Kidney epithelial cell (primary cell): Measurements from ENCODE around the gene UCN3. TPM values are rescaled to one million over a fixed set of nuclear protein-coding genes. Genes with fewer than 3 reads are reported as not detected.
"Not testable (repeated sequence)": the region's sequence is repeated elsewhere in the genome, so short reads cannot be mapped to it uniquely, and the experiment has no call there.

Experiments used
- DNase-seq: peaks from one replicate; pipeline ENCODE4 v3.0.0-alpha.2; 2010; ENCODE audit warnings: low read depth
- H3K27me3 ChIP-seq: 2 replicates; pipeline ENCODE4 v1.6.0; 2011; ENCODE audit warnings: low read length; ENCODE audit not compliant: control insufficient read depth, insufficient read depth
- H3K36me3 ChIP-seq: 2 replicates; pipeline ENCODE4 v1.5.1; 2011; ENCODE audit warnings: low read length; ENCODE audit not compliant: control insufficient read depth, insufficient read depth
- H3K4me3 ChIP-seq: 2 replicates; pipeline ENCODE4 v1.5.1; 2011; ENCODE audit warnings: low read depth, mild to moderate bottlenecking, control low read depth, low read length
- total RNA-seq: library from RNA; depleted of rRNA; stranded (reverse); fragments of >200 nt; gene quantifications from 2 replicates; pipeline ENCODE4 v1.2.3, GENCODE V29; 2015
- TF ChIP-seq, protein P1 (sequence below): IDR thresholded peaks from 2 replicates; pipeline ENCODE4 v1.5.1; 2011; ENCODE audit warnings: mild to moderate bottlenecking, moderate library complexity, low read length, control low read depth, inconsistent platforms; ENCODE audit not compliant: insufficient read depth, poor library complexity, severe bottlenecking

Gene UCN3
- total RNA-seq, 1 donor from 2014 or later: not detected

DNA sequence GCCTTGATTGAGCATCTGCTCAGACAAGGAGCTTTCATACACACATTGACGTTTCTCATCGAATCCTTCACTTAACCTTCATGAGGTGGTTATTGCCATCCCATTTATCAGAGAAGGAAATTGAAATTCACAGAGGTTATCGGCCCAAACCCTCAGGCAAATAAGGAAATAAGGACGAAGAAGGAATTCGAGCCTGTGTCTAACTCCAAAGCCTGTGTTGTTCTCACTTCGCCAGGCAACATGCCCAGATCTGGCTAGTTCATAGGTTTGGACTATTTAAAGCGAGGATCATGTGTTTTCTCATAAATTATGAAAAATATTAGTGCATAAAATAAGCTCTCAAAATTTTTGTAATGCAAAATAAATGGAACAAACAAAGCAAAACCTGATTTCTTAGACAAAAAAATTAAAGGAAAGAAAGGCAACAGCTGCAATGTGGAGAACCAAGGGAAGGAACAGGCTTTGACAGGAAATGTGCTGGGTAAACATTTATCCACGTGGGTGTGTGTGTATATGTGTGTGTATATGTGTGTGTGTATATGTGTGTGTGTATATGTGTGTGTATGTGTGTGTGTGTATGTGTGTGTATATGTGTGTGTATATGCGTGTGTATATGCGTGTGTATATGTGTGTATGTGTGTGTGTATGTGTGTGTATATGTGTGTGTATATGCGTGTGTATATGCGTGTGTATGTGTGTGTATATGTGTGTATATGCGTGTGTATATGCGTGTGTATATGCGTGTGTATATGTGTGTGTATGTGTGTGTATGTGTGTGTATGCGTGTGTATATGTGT, 4.8 kb downstream of the UCN3 start:
- Histone ChIP-seq H3K4me3 (no peak overlapping the region), H3K36me3 (no peaks in the 10 kb centered on the region), H3K27me3 (peaks cover 22% of the 10 kb centered on the region)
- no peak for DNase-seq
- TF ChIP-seq, protein P1, sequence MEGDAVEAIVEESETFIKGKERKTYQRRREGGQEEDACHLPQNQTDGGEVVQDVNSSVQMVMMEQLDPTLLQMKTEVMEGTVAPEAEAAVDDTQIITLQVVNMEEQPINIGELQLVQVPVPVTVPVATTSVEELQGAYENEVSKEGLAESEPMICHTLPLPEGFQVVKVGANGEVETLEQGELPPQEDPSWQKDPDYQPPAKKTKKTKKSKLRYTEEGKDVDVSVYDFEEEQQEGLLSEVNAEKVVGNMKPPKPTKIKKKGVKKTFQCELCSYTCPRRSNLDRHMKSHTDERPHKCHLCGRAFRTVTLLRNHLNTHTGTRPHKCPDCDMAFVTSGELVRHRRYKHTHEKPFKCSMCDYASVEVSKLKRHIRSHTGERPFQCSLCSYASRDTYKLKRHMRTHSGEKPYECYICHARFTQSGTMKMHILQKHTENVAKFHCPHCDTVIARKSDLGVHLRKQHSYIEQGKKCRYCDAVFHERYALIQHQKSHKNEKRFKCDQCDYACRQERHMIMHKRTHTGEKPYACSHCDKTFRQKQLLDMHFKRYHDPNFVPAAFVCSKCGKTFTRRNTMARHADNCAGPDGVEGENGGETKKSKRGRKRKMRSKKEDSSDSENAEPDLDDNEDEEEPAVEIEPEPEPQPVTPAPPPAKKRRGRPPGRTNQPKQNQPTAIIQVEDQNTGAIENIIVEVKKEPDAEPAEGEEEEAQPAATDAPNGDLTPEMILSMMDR: no peak

DNA sequence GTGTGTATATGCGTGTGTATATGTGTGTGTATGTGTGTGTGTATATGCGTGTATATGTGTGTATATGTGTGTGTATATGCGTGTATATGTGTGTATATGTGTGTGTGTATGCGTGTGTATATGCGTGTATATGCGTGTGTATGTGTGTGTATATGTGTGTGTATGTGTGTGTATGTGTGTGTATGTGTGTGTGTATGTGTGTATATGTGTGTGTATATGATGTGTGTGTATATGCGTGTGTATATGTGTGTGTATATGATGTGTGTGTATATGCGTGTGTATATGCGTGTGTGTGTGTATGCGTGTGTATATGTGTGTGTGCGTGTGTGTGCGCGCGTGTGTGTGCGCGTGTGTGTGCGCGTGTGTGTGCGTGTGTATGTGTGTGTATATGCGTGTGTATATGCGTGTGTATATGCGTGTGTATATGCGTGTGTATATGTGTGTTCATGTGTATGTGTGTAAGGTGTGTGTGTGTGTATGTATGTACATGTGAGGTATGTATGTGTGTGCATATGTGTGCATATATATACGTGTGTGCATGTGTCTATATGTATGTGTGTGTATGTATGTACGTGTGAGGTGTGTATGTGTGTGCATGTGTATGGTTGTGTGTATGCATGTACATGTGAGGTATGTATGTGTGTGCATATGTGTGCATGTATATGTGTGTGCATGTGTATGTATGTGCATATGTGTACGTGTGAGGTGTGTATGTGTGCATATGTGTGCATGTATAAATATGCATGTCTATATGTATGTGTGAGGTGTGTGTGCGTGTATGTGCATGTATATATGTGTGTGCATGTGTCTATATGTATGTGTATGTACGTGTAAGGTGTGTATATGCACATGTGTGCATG, 6.0 kb downstream of the UCN3 start:
- TF ChIP-seq, protein P1: no peak
- Histone ChIP-seq H3K4me3 (no peak overlapping the region), H3K36me3 (no peaks in the 10 kb centered on the region), H3K27me3 (peaks cover 12% of the 10 kb centered on the region)
- DNase-seq: no peak

DNA sequence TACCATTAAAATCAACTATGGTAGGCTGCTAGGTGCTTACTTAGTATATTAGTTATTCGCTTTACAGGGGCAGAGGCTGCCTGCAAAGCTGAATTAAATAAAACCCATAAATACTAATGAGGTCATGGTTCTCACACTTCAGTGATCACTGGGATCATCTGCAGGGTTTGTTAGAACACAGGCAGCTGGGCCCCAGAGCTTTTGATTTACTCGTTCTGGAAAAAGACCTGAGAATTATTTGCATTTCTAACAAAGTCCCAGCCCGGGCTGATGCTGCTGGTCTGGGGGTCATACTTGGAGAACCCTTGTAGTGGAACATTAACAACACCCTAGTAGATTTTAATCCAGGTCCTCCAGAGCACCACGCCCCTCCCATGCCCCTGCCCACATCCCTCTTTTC, 8.5 kb downstream of the UCN3 start:
- H3K4me3 ChIP-seq: no peak overlapping the region
- no peaks in the 10 kb centered on the region for H3K36me3 ChIP-seq
- no peaks in the 10 kb centered on the region for H3K27me3 ChIP-seq
- DNase-seq: peak; percentile 7
- TF ChIP-seq, protein P1: no peak

DNA sequence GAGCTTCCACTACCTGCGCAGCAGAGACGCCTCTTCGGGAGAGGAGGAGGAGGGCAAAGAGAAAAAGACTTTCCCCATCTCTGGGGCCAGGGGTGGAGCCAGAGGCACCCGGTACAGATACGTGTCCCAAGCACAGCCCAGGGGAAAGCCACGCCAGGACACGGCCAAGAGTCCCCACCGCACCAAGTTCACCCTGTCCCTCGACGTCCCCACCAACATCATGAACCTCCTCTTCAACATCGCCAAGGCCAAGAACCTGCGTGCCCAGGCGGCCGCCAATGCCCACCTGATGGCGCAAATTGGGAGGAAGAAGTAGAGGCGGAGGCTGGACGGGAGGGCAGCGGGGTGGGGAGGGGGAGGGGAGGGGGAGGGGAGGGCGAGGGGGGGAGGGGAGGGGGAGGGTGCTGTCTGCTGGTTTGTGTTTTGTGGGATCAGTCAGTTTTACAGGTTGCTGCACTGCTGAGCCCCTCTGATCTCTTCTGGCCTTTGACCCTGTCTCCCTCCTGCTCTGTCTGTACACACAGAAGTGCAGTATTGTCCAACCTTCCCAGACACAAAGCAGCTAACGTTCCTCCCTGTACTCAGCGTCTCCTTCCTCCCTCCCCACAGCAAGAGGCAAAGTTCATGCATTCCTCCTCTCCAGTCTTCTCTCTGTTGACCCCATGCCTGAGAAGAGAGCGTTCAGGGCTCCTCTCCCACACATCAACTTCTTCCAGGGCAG, 9.3 kb downstream of the UCN3 start:
- H3K27me3 ChIP-seq: no peaks in the 10 kb centered on the region
- TF ChIP-seq, protein P1: no peak
- H3K36me3 ChIP-seq: no peaks in the 10 kb centered on the region
- no peak overlapping the region for H3K4me3 ChIP-seq
- no peak for DNase-seq

DNA sequence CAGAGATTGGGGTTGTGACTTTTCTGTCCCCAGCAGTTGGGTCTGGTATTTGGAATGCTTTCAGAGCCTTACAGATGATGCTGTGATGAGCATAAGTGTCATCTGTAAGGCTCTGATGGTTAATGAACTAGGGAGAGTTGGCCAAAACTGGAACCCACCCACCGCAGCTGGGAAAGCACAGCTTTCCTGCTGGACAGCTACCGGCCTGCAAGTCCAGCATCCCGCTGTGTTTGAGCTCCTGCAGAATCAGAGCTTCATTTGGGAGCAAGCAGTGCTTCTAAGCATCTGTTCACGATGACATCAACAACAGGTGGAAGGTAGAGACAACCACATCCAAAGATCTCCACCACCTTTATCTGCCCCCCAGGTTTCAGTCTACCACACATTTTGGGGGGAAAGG, 11.7 kb downstream of the UCN3 start:
- H3K27me3 ChIP-seq: no peaks in the 10 kb centered on the region
- TF ChIP-seq, protein P1: no peak
- no peak for DNase-seq
- H3K4me3 ChIP-seq: no peak overlapping the region
- no peaks in the 10 kb centered on the region for H3K36me3 ChIP-seq

DNA sequence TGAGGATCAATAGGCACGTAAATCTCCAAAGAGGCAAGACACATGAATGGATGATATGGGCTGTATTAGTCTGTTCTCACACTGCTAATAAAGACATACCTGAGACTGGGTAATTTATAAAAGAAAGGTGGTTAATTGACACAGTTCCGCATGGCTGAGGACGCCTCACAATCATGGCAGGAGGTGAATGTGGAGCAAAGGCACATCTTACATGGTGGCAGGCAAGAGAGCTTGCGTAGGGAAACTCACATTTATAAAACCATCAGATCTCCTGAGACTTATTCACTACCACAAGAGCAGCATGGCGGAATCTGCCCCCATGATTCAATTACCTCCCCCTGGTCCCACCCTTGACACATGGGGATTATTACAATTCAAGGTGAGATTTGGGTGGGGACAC, 14.4 kb downstream of the UCN3 start:
- H3K36me3 ChIP-seq, H3K27me3 ChIP-seq, H3K4me3 ChIP-seq, DNase-seq: not testable (repeated sequence)

DNA sequence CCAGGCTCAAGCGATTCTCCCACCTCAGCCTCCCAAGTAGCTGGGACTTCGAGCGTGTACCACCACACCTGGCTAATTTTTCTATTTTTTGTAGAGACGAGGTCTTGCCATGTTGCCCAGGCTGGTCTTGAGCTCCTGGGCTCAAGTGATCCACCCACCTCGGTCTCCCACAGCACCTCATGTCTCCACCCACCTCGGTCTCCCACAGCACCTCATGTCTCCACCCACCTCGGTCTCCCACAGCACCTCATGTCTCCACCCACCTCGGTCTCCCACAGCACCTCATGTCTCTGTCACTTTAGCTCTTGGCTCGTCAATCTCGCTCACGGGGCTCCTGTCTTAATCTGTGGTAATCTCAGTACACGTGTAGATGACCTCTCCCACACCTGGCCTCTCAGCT, 15.6 kb downstream of the UCN3 start:
- not testable (repeated sequence) for H3K27me3 ChIP-seq, DNase-seq, H3K4me3 ChIP-seq, H3K36me3 ChIP-seq
